ENCODE results near the gene ELFN1.

The ELFN1 gene

DNA sequence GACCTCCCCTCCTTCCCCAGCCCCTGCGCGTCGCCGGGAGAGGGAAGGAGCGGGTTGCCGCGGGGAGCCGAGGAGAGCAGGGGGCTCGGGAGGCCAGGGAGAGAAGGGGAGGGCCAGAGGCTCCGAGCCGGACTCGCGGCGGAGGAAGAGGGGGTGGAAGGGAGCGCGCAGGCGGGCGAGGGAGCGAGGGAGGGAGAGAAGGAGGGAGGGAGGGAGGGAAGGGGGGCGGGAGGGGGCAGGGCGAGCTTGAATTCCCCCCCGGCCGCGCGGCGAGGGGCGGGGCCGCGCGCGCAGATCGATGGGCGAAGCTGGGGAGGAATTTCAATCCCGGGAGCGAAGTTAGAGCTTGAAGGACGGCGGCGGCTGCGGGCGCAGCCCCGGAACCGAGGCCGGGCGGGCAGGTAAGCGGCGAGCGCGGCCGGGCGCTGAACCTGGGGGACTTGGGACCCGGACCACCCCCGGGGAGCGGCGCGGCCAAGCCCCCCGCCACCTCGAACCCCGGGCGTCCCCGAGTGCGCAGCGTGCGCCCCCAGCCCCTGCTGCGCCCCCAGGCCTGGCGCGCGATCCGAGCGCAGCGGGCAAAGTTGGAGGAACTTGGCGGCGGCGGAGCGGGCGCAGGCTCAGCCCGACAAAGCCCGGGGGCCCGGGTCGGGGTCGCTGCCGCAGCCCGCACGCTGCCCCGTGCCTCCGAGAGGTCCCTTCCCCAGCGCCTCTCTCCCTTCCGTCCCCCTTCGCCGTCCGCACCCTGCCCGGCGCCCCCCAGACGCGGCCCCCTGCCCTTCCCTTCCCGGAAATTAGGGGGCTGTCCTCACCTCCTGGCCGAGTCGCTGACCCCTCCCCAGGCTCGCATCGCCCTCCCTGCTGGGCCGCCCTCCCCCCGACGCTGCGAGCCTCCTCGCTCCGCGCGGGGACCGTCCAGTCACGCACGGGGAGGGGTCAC, at the start of gene ELFN1:
ELFN1 (plus strand) TSS at position 324 of the 940 bp plus-strand sequence. CDS start 74,320 bp downstream, outside the sequence.
- DNase-seq (ENCODE audit: low read depth), result peak; percentile 49

- no peak for DNase-seq (ENCODE audit: low read depth)
These were observed 49.2 kb upstream of the ELFN1 start for GRCh38 chr7:1620835-1621234.

DNA sequence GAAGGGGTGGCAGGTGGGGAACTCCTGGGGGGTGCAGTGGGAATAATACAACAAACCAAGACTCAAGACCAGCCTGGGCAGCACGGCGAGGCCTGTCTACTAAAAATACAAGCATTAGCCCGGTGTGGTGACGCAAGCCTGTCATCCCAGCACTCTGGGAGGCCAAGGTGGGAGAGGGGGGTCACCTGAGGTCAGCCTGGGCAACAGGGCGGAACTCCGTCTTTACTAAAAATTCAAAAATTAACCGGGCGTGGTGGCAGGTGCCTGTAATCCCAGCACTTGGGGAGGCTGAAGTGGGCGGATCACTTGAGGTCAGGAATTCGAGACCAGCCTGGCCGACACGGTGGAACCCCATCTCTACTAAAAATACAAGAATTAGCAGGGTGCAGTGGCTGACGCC, 48.4 kb upstream of the ELFN1 start:
- no peak for DNase-seq (ENCODE audit: low read depth)

DNA sequence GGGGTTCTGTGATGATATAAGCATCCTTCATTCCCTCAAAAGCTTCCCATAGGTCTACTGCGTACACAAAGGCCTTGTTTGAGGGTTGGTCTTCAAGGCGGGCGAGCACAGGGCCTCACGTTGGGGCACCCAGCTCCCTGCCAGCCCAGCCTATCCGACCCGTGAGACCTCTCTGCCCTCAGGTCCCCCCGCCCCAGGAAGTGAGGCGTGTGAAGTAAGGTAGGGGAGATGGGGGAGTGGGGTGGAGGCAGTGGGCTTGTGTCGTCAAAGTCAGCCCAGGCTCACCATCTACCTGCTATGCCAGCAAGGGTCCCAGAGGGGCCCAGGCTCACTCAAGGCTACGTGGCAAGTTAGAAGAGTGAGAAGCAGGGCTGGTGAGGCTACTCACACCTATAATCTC, 47.6 kb upstream of the ELFN1 start:
- no peak for DNase-seq (ENCODE audit: low read depth)

- DNase-seq (ENCODE audit: low read depth), result no peak
These were observed 46.3 kb upstream of the ELFN1 start for GRCh38 chr7:1623810-1624209.

- no peak for DNase-seq (ENCODE audit: low read depth)
These were observed 44.8 kb upstream of the ELFN1 start for GRCh38 chr7:1624999-1625927.

DNA sequence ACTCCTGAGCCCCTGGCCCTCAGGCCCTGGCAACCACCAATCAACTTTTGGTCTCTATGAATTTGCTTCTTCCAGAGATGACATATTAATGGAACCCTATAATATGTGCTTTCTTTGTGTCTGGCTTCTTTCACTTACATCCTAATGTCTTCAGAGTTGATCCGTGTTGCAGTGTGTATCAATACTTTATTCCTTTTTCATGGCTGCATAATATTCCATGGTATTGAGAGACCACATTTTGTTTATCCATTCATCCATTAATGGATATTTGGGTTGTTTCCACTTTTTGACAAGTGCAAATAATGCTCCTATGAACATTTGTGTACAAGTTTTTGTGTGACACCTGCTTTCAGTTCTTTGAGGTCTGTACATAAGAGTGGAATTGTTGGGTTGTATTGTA, 43.3 kb upstream of the ELFN1 start:
- no peak for DNase-seq (ENCODE audit: low read depth)

- no peak for DNase-seq (ENCODE audit: low read depth)
These were observed 39.3 kb upstream of the ELFN1 start for GRCh38 chr7:1630700-1631336.

- DNase-seq (ENCODE audit: low read depth), result no peak
These were observed 38.4 kb upstream of the ELFN1 start for GRCh38 chr7:1631678-1632077.

DNA sequence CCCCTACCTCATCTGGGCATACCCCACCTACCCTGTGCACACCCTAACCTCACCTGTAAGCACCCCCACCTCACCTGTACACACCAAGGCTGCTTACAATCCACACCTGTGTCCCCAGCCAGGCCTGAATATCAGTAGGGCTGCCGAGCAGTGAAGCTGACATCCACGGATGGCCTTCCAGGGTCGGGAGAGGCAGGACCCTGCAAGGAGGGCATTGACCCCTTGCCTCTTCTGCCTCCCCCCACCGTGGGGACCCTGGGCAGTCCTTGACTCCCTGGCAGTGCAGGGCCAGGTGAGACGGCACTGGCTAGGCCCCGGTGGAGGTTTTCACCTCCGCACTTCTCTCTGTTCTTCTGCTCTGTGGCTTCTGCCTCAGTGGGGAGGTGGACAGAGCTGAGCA, 37.6 kb upstream of the ELFN1 start:
- no peak for DNase-seq (ENCODE audit: low read depth)

GRCh38 chr7:1632916-1633785, 36.9 kb upstream of the ELFN1 start:
- DNase-seq (ENCODE audit: low read depth), result no peak

DNA sequence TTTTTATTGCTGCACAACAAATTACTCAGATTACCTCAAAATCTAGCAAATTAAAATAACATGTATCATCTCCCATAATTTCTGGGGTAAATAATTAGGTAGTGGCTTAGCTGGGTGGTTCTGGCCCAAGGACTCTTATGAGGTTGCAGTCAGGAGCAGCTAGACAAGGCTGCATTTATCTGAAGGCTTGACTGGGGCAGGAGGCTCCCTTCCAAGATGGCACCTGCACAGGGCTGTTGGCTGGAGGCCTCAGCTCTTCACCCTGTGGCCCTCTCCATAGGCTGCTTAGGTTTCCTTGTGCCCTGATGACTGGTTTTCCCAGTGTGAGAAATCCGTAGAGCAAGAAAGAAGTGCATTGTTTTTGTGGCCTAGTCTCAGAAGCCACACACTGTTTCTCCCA, 34.7 kb upstream of the ELFN1 start:
- no peak for DNase-seq (ENCODE audit: low read depth)

- no peak for DNase-seq (ENCODE audit: low read depth)
These were observed 32.9 kb upstream of the ELFN1 start for GRCh38 chr7:1637155-1637554.

GRCh38 chr7:1638215-1638661, 31.8 kb upstream of the ELFN1 start:
- DNase-seq (ENCODE audit: low read depth), result no peak

DNA sequence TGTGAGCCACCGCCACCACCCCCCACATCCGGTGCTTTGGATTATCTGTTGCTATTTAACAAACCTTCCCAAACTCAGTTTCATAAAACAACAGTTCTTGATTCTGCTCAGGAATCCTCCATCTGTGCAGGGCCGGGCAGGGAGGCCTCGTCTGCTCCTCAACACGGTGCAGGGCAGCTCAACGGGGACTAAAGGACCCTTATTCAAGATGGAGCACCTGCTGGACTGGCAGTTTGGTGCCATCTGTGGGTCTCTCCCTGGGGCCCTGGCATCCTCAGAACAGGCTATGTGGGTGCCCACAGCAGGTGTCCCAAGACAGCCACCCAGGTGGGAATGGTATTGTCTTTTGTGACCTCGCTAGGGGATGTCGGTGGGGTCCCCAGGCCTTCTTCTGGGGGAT, 31.0 kb upstream of the ELFN1 start:
- no peak for DNase-seq (ENCODE audit: low read depth)

GRCh38 chr7:1639532-1640175, 30.4 kb upstream of the ELFN1 start:
- DNase-seq (ENCODE audit: low read depth), result no peak

GRCh38 chr7:1640376-1641172, 29.5 kb upstream of the ELFN1 start:
- DNase-seq (ENCODE audit: low read depth), result no peak

- DNase-seq (ENCODE audit: low read depth), result no peak
These were observed 28.9 kb upstream of the ELFN1 start for GRCh38 chr7:1641173-1641572.

GRCh38 chr7:1641661-1642260, 28.3 kb upstream of the ELFN1 start:
- no peak for DNase-seq (ENCODE audit: low read depth)
